Erythroblast (primary cell): Measurements from ENCODE around the gene CDK6.

ENCODE experiments used
- GATA1 ChIP-seq: IDR thresholded peaks from 2 replicates; pipeline ENCODE4 v1.6.1; 2011; ENCODE audit warnings: low read depth, mild to moderate bottlenecking, control low read depth, low read length, moderate library complexity
- POLR2A ChIP-seq: IDR thresholded peaks from 2 replicates; pipeline ENCODE4 v1.6.1; 2011; ENCODE audit warnings: mild to moderate bottlenecking, low read length

- TF ChIP-seq POLR2A, result no peak
- no peak for TF ChIP-seq GATA1
Observed at GRCh38 chr7:92622685-92623084, 213.7 kb downstream of the CDK6 start.
